ENCODE measurements around the gene MTG2. TPM values are rescaled to one million over a fixed set of nuclear protein-coding genes. Genes with fewer than 3 reads are reported as not detected.
A peak's percentile ranks its signal among the peaks of the same experiment; 100 is the strongest.

MTG2 gene
- total and polyA plus RNA-seq, 2 of the 13 experiments (the other 11 are each of a cell fraction or from before 2014, with no cell fraction given), result 20.4 to 37.8 TPM

GRCh38 chr20:62219992-62220665 lies 37.3 kb downstream of the MTG2 start, which contains the start of gene HRH3 (continued):
- no peak for TF ChIP-seq ZBTB38 (CRISPR knock-in tag; IDR thresholded peaks at IDR 0.05)
- peak; percentile 29; the same call in 1 of the 2 replicates for TF ChIP-seq ZNF788 (CRISPR knock-in tag; IDR thresholded peaks at IDR 0.05; ENCODE audit: borderline replicate concordance)
- TF ChIP-seq ZBED4 (CRISPR knock-in tag; IDR thresholded peaks at IDR 0.05; ENCODE audit: borderline replicate concordance), result peak; percentile 83
- peak; percentile 97 for TF ChIP-seq TGIF2 (CRISPR knock-in tag; IDR thresholded peaks at IDR 0.05)
- no peak for TF ChIP-seq PHF21A (CRISPR knock-in tag; IDR thresholded peaks at IDR 0.05)
- no peak for TF ChIP-seq SMAD1 (CRISPR knock-in tag; IDR thresholded peaks at IDR 0.05; ENCODE audit: borderline replicate concordance, low read depth)
- TF ChIP-seq ZNF710 (CRISPR knock-in tag; IDR thresholded peaks at IDR 0.05; ENCODE audit: borderline replicate concordance), result peak; percentile 61; the same call in 1 of the 2 replicates
- peak; percentile 70; the same call in 1 of the 2 replicates for TF ChIP-seq SP140L (CRISPR knock-in tag; IDR thresholded peaks at IDR 0.05; ENCODE audit: borderline replicate concordance)
- TF ChIP-seq PAX8 (CRISPR knock-in tag; IDR thresholded peaks at IDR 0.05; ENCODE audit: borderline replicate concordance), result no peak; the same call in 1 of the 2 replicates
- no peak for TF ChIP-seq ZNF253 (CRISPR knock-in tag; IDR thresholded peaks at IDR 0.05; ENCODE audit: borderline replicate concordance)
- peak; percentile 89 for TF ChIP-seq BCL3 (CRISPR knock-in tag; IDR thresholded peaks at IDR 0.05)
- 0 out of 2 replicates have a peak, but pooled peaks have one; percentile 67 for TF ChIP-seq ZFP82 (CRISPR knock-in tag; IDR thresholded peaks at IDR 0.05; ENCODE audit: borderline replicate concordance)
- TF ChIP-seq NBN (conservative IDR thresholded peaks at IDR 0.05), result no peak
- peak; percentile 86; the same call in 1 of the 2 replicates for TF ChIP-seq ZNF784 (CRISPR knock-in tag; IDR thresholded peaks at IDR 0.05; ENCODE audit: borderline replicate concordance)
- no peak for TF ChIP-seq ZNF503 (CRISPR knock-in tag; IDR thresholded peaks at IDR 0.05)
- 0 out of 2 replicates have a peak, but pooled peaks have one; percentile 23 for TF ChIP-seq FOXC1 (CRISPR knock-in tag; IDR thresholded peaks at IDR 0.05; ENCODE audit: borderline replicate concordance)
- 0 out of 2 replicates have a peak, but pooled peaks have one; percentile 30 for TF ChIP-seq ZNF598 (CRISPR knock-in tag; IDR thresholded peaks at IDR 0.05; ENCODE audit: borderline replicate concordance)
- TF ChIP-seq KDM3A (CRISPR knock-in tag; IDR thresholded peaks at IDR 0.05; ENCODE audit: low read depth), result no peak; the same call in 1 of the 2 replicates
- no peak for TF ChIP-seq ZNF7 (CRISPR knock-in tag; IDR thresholded peaks at IDR 0.05)

Data from HepG2 (cell line).